Measurements from ENCODE around the gene CDH11. TPM values are rescaled to one million over a fixed set of nuclear protein-coding genes. Genes with fewer than 3 reads are reported as not detected.

Gene CDH11
- total and polyA plus RNA-seq, 4 donors = 0.72 to 5.3 (median 1.9) TPM

GRCh38 chr16:65153365-65154105, 31.7 kb upstream of the CDH11 start:
- Histone ChIP-seq H3K27me3 (ENCODE audit: control insufficient read depth in 4 of 4, insufficient read depth in 4 of 4, low read length in 3 of 4) (no peaks in the 10 kb centered on the region), H3K4me1 (ENCODE audit: control insufficient read depth in 4 of 4, insufficient read depth in 4 of 4, low read length in 3 of 4) (no peaks in the 10 kb centered on the region), H3K36me3 (ENCODE audit: control insufficient read depth in 4 of 4, insufficient read depth in 3 of 4, low read depth in 1 of 4, low read length in 3 of 4) (no peaks in the 10 kb centered on the region), H3K9me3 (ENCODE audit: control insufficient read depth in 4 of 4, low read length in 3 of 4) (no peaks in the 10 kb centered on the region), H3K4me3 (ENCODE audit: low read depth in 1 of 3, low read length in 3 of 3) (no peak overlapping the region), H3K27ac (ENCODE audit: low read depth in 1 of 2, low read length in 2 of 2) (no peak overlapping the region), H3K9ac (ENCODE audit: low read depth in 1 of 2, low read length in 2 of 2) (no peak overlapping the region)
- WGBS = 54% methylated on average over 1 of the region's 1 CpG
- no peak for TF ChIP-seq HNF4G (IDR thresholded peaks at IDR 0.05)
- no peak for TF ChIP-seq EGR1 (IDR thresholded peaks at IDR 0.05; ENCODE audit: low read depth in 2 of 2)
- TF ChIP-seq RAD21 (IDR thresholded peaks at IDR 0.05) = no peak
- no peak for TF ChIP-seq FOXA2 (IDR thresholded peaks at IDR 0.05)
- no peak for TF ChIP-seq YY1 (IDR thresholded peaks at IDR 0.05)
- no peak for TF ChIP-seq TAF1 (conservative IDR thresholded peaks at IDR 0.05)
- DNase-seq (ENCODE audit: low spot score) = no peak

GRCh38 chr16:65148804-65149203, 26.9 kb upstream of the CDH11 start:
- peaks cover 0 to 2% (median 0%) of the 10 kb centered on the region in 4 donors for H3K27me3 ChIP-seq (ENCODE audit: control insufficient read depth in 4 of 4, insufficient read depth in 4 of 4, low read length in 3 of 4)
- no peak for DNase-seq (ENCODE audit: low spot score)
- H3K4me1 ChIP-seq (ENCODE audit: control insufficient read depth in 4 of 4, insufficient read depth in 4 of 4, low read length in 3 of 4) = no peaks in the 10 kb centered on the region
- no peaks in the 10 kb centered on the region for H3K36me3 ChIP-seq (ENCODE audit: control insufficient read depth in 4 of 4, insufficient read depth in 3 of 4, low read depth in 1 of 4, low read length in 3 of 4)
- no peak overlapping the region for H3K4me3 ChIP-seq (ENCODE audit: low read depth in 1 of 3, low read length in 3 of 3)
- TF ChIP-seq JUND (IDR thresholded peaks at IDR 0.05) (no peak), EGR1 (IDR thresholded peaks at IDR 0.05; ENCODE audit: low read depth in 2 of 2) (no peak), NR2F2 (IDR thresholded peaks at IDR 0.05) (no peak), SP1 (IDR thresholded peaks at IDR 0.05) (no peak), RXRA (IDR thresholded peaks at IDR 0.05) (no peak), CTCF (IDR thresholded peaks at IDR 0.05; ENCODE audit: low read depth, low read length, missing input control) (no peak), RAD21 (IDR thresholded peaks at IDR 0.05) (no peak), ZBTB33 (IDR thresholded peaks at IDR 0.05) (no peak), HNF4G (IDR thresholded peaks at IDR 0.05) (no peak), TAF1 (conservative IDR thresholded peaks at IDR 0.05) (no peak), ATF3 (IDR thresholded peaks at IDR 0.05) (no peak), HNF4A (conservative IDR thresholded peaks at IDR 0.05) (no peak)
- TF ChIP-seq, protein P1, sequence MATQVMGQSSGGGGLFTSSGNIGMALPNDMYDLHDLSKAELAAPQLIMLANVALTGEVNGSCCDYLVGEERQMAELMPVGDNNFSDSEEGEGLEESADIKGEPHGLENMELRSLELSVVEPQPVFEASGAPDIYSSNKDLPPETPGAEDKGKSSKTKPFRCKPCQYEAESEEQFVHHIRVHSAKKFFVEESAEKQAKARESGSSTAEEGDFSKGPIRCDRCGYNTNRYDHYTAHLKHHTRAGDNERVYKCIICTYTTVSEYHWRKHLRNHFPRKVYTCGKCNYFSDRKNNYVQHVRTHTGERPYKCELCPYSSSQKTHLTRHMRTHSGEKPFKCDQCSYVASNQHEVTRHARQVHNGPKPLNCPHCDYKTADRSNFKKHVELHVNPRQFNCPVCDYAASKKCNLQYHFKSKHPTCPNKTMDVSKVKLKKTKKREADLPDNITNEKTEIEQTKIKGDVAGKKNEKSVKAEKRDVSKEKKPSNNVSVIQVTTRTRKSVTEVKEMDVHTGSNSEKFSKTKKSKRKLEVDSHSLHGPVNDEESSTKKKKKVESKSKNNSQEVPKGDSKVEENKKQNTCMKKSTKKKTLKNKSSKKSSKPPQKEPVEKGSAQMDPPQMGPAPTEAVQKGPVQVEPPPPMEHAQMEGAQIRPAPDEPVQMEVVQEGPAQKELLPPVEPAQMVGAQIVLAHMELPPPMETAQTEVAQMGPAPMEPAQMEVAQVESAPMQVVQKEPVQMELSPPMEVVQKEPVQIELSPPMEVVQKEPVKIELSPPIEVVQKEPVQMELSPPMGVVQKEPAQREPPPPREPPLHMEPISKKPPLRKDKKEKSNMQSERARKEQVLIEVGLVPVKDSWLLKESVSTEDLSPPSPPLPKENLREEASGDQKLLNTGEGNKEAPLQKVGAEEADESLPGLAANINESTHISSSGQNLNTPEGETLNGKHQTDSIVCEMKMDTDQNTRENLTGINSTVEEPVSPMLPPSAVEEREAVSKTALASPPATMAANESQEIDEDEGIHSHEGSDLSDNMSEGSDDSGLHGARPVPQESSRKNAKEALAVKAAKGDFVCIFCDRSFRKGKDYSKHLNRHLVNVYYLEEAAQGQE (IDR thresholded peaks at IDR 0.05) = no peak
- H3K27ac ChIP-seq (ENCODE audit: low read depth in 1 of 2, low read length in 2 of 2) = no peak overlapping the region
- H3K9me3 ChIP-seq (ENCODE audit: control insufficient read depth in 4 of 4, low read length in 3 of 4) = no peaks in the 10 kb centered on the region
- no peak overlapping the region for H3K9ac ChIP-seq (ENCODE audit: low read depth in 1 of 2, low read length in 2 of 2)

Data from liver (tissue), 9 donors.